Adrenal gland (tissue), 12 donors: ENCODE data around the gene SLC13A3. TPM values are rescaled to one million over a fixed set of nuclear protein-coding genes. Genes with fewer than 3 reads are reported as not detected.

Experiments
- DNase-seq, 7 donors: peaks; one replicate each; pipeline ENCODE4 v3.0.0-alpha.2; 2019 to 2020
- H3K27ac ChIP-seq, 5 donors: fragments of 200-600 bp; sonication (generic) in 4 of 5; 1 replicate in 3 of 5; 2 replicates in 2 of 5; pipeline versions ENCODE4 v1.5.1 to v1.8.0; 2016 to 2020; ENCODE audit warnings: mild to moderate bottlenecking in 1 of 5
- H3K27me3 ChIP-seq: fragments of 200-600 bp; 2 replicates; pipeline ENCODE4 v1.8.0; 2021
- H3K36me3 ChIP-seq, 2 donors: fragments of 200-600 bp; replicated peaks in 1 of 2; 1 replicate in 1 of 2; 2 replicates in 1 of 2; pipeline versions ENCODE4 v1.5.1 to v1.8.0; 2018 to 2022
- H3K4me1 ChIP-seq, 2 donors: fragments of 200-600 bp; replicated peaks in 1 of 2; 1 replicate in 1 of 2; 2 replicates in 1 of 2; pipeline versions ENCODE4 v1.5.1 to v1.8.0; 2018 to 2021
- H3K4me3 ChIP-seq, 4 donors: fragments of 200-600 bp; sonication (generic) in 3 of 4; one replicate each; pipeline ENCODE4 v1.5.1; 2016 to 2018
- H3K9me3 ChIP-seq, 3 donors: fragments of 200-600 bp; sonication (generic) in 1 of 3; replicated peaks in 1 of 3; 1 replicate in 2 of 3; 2 replicates in 1 of 3; pipeline versions ENCODE4 v1.5.1 to v1.8.0; 2016 to 2021
- POLR2A ChIP-seq, 2 donors: fragments of 450-650 bp; IDR thresholded peaks; one replicate each; pipeline ENCODE4 v1.6.1; 2017; ENCODE audit warnings: antibody characterized with exemption in 2 of 2, mild to moderate bottlenecking in 2 of 2, moderate library complexity in 1 of 2
- WGBS, 4 donors: extraction: QIAGEN DNeasy Blood & Tissue Kit in 2 of 4; methylation state at CpG; one replicate each; pipeline versions ENCODE4 v1.1.5 to v1.1.7; 2013 to 2017; 5-methylcytosine and 5-hydroxymethylcytosine counted together
- intact Hi-C, 2 donors: fragments of 100-400 bp; cut with DNase I; formaldehyde crosslinking; loops; one replicate each; pipeline versions ENCODE4 v1.14.1 to v1.15.0; 2022 to 2023
- polyA plus RNA-seq, 3 donors: library from polyadenylated mRNA; stranded (reverse); fragments of 200-250 nt in 2 of 3; fragments of 350-450 nt in 1 of 3; fragmentation: Illumina TruSeq in 1 of 3; extraction: RNeasy Lipid Tissue Mini Kit (QIAGEN cat#74804) in 1 of 3; gene quantifications; one replicate each; pipeline ENCODE4 v1.2.3, GENCODE V29; 2013 to 2014
- total RNA-seq, 9 donors: library from RNA; depleted of rRNA in 4 of 9; stranded (reverse); fragments of >200 nt in 4 of 9; fragments of 120-200 nt in 1 of 9; fragmentation: NEBNext Ultra II Directional in 1 of 9; extraction: Animal tissue kit (Norgen Biotek cat#: 25700) in 1 of 9; gene quantifications; one replicate each; pipeline versions ENCODE4 v1.1.0 to v1.2.4, GENCODE V29; 2013 to 2023
- TF ChIP-seq, protein P1 (sequence below), 6 experiments: fragments of 450-650 bp in 4 of 6; fragments of 200-600 bp in 2 of 6; sonication (generic) in 1 of 6; IDR thresholded peaks; 1 replicate in 5 of 6; 2 replicates in 1 of 6; pipeline versions ENCODE4 v1.5.1 to v1.8.0; 2016 to 2021; ENCODE audit warnings: antibody characterized with exemption in 6 of 6, mild to moderate bottlenecking in 2 of 6, moderate library complexity in 1 of 6
- donor health status: healthy with polysubstance abuse.
- donor health status: Bipolar disorder and iron deficiency.
- donor health status: DM: yes; HTN: yes; CAD: no.
- donor health status: DM: no; HTN: no; CAD: no.
- donor health status: DM: no; HTN: no; CAD: no.
- donor health status: DM: yes; HTN: yes; CAD: no.

SLC13A3 gene
- total and polyA plus RNA-seq, 12 donors = 1.5 to 11.2 (median 3.9) TPM

DNA sequence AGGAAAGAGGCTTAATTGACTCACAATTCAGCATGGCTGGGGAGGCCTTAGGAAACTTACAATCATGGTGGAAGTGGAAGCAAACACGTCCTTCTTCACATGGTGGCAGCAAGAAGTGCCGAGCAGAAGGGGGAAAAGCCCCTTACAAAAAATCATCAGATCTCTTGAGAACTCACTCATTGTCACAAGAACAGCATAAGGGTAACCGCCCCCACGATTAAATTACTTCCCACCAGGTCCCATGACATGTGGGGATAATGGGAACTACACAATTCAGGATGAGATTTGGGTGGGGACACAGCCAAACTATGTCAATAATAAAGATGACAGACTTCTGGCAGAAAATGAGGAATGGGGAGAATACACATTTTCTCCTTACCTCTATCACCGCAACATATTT, 80.3 kb downstream of the SLC13A3 start:
- TF ChIP-seq, protein P1, sequence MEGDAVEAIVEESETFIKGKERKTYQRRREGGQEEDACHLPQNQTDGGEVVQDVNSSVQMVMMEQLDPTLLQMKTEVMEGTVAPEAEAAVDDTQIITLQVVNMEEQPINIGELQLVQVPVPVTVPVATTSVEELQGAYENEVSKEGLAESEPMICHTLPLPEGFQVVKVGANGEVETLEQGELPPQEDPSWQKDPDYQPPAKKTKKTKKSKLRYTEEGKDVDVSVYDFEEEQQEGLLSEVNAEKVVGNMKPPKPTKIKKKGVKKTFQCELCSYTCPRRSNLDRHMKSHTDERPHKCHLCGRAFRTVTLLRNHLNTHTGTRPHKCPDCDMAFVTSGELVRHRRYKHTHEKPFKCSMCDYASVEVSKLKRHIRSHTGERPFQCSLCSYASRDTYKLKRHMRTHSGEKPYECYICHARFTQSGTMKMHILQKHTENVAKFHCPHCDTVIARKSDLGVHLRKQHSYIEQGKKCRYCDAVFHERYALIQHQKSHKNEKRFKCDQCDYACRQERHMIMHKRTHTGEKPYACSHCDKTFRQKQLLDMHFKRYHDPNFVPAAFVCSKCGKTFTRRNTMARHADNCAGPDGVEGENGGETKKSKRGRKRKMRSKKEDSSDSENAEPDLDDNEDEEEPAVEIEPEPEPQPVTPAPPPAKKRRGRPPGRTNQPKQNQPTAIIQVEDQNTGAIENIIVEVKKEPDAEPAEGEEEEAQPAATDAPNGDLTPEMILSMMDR (IDR thresholded peaks at IDR 0.05) = no peak
- TF ChIP-seq POLR2A (IDR thresholded peaks at IDR 0.05) = no peak
- DNase-seq = no peak
- 77 to 88% (median 81%) methylated on average over 5 of the region's 5 CpGs for WGBS, 4 donors
- Histone ChIP-seq H3K36me3 (no peaks in the 10 kb centered on the region), H3K4me1 (no peaks in the 10 kb centered on the region), H3K4me3 (no peak overlapping the region), H3K9me3 (no peaks in the 10 kb centered on the region), H3K27me3 (no peaks in the 10 kb centered on the region), H3K27ac (no peak overlapping the region)
- intact Hi-C loops = no loop called here

DNA sequence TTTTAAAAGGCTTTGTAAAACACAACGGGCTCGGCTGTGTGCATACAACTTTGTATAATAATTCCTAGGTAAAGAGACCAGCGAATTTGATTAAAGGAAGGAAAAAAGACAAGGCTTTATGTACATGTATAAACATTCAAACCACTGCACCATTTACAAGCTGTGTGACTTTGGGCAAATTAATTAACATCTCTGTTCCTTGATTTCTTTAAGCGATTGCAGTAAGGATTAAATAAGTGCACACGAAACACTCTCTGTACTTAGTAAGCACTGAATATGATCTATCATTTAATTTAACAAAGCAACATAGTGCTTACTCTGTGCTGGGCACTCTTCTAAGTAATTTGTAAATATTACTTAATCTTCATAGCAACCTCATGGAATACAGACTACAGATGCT, 81.3 kb downstream of the SLC13A3 start:
- no peaks in the 10 kb centered on the region for H3K36me3 ChIP-seq
- intact Hi-C loops = no loop called here
- no peak for TF ChIP-seq POLR2A (IDR thresholded peaks at IDR 0.05)
- TF ChIP-seq, protein P1 (IDR thresholded peaks at IDR 0.05) = no peak
- 85 to 94% (median 89%) methylated on average over 5 of the region's 5 CpGs for WGBS, 4 donors
- H3K4me3 ChIP-seq = no peak overlapping the region
- H3K27ac ChIP-seq = no peak overlapping the region
- H3K27me3 ChIP-seq = no peaks in the 10 kb centered on the region
- H3K9me3 ChIP-seq = no peaks in the 10 kb centered on the region
- DNase-seq = no peak
- no peaks in the 10 kb centered on the region for H3K4me1 ChIP-seq

DNA sequence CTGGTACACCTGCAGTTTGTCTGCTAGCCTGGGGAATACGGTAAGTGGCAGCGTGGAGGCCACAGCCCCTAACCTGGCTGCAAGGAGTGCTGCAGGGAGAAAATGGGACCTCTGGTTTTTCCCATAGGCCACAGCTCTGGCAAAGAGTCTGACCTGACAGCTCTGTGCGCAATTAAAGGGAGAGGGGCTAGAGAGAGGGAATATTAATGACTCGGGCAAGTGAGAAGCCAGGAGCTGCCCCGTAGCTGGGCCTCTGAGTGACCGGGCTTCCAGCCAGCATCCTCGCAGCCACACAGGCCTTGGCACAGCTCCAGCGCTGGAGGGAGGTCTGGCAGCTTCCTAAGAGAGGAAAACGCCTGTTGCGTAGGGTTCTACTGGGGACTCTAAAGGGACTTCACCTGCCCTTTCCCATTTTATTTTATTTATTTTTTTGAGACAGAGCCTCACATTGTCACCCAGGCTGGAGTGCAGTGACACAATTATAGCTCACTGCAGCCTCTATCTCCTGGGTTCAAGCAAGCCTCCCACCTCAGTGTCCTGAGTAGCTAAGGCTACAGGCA, 82.6 kb downstream of the SLC13A3 start:
- H3K4me3 ChIP-seq = no peak overlapping the region
- intact Hi-C loops = no loop called here
- DNase-seq = peak; percentile 56 to 98 (median 94)
- H3K36me3 ChIP-seq = no peaks in the 10 kb centered on the region
- no peaks in the 10 kb centered on the region for H3K27me3 ChIP-seq
- WGBS, 4 donors = 14 to 21% (median 17%) methylated on average over 9 to 10 of the region's 10 CpGs
- no peaks in the 10 kb centered on the region for H3K9me3 ChIP-seq
- TF ChIP-seq, protein P1 (IDR thresholded peaks at IDR 0.05) = no peak
- TF ChIP-seq POLR2A (IDR thresholded peaks at IDR 0.05) = no peak
- no peaks in the 10 kb centered on the region for H3K4me1 ChIP-seq
- H3K27ac ChIP-seq = no peak overlapping the region

DNA sequence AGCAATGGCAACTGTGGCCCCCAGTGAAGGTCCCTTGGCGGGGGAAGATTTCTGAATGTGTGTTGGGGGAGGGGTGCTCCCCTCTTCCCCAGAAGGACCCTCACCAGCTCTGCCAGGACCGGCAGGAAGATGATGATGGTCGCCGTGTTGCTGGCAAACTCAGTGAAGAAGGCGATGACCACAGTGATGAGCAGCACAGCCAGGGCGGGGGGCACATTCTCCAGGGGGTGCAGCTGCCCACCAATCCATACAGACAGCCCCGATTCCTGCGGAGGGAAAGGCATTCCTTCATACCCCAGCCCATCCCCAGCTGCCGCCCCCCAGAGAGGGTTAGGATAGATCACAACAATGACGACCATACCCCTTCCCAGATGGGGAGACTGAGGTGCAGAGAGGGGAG, 85.1 kb downstream of the SLC13A3 start:
- peaks cover 0 to 4% of the 10 kb centered on the region in 2 donors for H3K4me1 ChIP-seq
- no peaks in the 10 kb centered on the region for H3K36me3 ChIP-seq
- no peaks in the 10 kb centered on the region for H3K27me3 ChIP-seq
- 80 to 87% (median 83%) methylated on average over 7 to 10 of the region's 10 CpGs for WGBS, 4 donors
- intact Hi-C loops = no loop called here
- H3K27ac ChIP-seq = no peak overlapping the region
- TF ChIP-seq POLR2A (IDR thresholded peaks at IDR 0.05) = no peak
- TF ChIP-seq, protein P1 (IDR thresholded peaks at IDR 0.05) = no peak
- H3K9me3 ChIP-seq = no peaks in the 10 kb centered on the region
- DNase-seq = no peak
- no peak overlapping the region for H3K4me3 ChIP-seq
